ENCODE measurements around the gene APOO.

- TF ChIP-seq EZH2 (IDR thresholded peaks at IDR 0.05; ENCODE audit: insufficient read depth, low read length) (no peak), CTCF (IDR thresholded peaks at IDR 0.05; ENCODE audit: insufficient read depth, low read depth, low read length) (no peak)
Measured at GRCh38 chrX:23855569-23855968, 52.2 kb downstream of the APOO start.
